ENCODE data around the gene PDPK1.
A peak's percentile ranks its signal among the peaks of the same experiment; 100 is the strongest.
"Not testable (repeated sequence)": the region's sequence is repeated elsewhere in the genome, so short reads cannot be mapped to it uniquely, and the experiment has no call there.

The PDPK1 gene

DNA sequence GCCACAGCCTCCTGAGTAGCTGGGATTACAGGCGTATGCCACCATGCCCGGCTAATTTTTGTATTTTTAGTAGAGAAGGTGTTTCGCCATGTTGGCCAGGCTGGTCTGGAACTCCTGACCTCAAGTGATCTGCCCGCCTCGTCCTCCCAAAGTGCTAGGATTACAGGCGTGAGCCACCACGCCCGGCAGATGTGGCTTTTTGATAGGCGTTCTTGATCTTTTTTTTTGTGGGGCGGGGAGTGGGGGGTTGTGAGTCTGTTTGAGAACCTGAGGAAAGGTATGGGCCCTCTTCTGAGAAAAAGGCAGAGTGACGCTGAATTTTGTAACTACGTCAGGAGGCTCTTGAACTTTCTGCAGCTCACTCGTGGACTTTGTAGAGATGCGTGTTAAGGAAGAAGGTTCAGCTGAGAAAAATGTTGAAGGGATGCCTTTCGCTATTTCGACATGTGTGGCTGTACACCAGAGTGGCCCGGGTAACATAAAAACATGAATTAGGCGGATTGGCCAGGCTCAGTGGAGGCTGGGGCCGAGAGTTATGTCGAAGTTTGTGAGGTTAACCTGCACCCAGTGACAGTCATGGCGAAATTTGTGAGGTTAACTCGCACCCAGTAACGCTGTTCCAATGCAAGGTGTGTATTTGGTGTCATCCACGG, 1.5 kb downstream of the PDPK1 start:
- not testable (repeated sequence) for FAIRE-seq

DNA sequence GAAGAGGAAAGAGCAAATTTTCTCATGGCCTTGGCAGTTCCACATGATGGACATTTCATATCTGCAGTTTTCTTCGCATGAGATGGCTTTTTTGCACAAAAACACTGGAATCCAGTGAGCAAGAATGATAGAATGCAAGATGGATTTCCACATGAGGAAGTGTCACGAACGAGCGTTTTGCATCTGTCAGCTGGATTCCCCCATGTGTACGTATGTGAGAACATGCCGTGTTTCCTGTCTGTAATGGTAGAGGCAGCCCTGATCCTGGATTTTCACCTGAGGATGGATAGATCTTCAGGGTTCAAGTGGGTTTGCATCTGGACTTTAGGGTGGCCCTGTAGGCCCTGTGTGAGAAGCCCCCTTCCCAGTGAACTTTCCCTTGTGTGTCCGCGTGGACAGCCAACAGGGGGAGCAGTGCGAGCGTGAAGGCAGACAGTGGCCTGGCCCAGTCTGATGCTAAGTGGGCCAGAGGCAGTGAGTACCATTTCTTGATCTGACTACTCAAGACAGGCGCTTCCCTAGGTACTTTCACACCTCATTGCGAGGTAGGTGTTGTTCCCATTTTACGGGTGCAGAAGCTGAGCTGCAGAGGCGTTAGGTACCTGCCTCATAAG, 2.1 kb downstream of the PDPK1 start:
- DNase-seq (ENCODE audit: insufficient read length, low spot score) = not testable (repeated sequence)
- FAIRE-seq = peak; percentile 64

More for the DNA sequence above, 1.5 kb downstream of the PDPK1 start:
- DNase-seq (ENCODE audit: insufficient read length, low spot score) = not testable (repeated sequence)

DNA sequence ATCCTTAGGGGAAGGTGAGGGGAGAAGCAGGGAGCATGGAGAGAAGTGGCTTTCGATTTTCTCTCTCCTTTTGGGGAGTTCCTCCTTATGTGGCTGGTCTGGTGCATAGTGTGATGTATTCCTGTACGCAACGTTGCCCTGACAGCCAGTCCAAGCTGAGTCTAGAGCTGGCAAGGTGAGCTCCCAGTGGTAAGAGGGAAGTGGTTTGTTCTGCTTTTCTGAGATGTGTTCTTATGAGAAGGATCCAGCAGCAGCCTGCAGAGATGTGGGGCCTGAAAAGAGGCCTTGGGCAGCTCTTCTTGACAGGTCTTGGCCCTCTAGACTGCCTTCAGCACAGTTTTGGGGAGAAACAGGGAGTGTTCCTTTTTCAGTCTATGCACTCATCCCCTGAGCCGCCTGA, 3.1 kb downstream of the PDPK1 start:
- DNase-seq (ENCODE audit: insufficient read length, low spot score); FAIRE-seq: not testable (repeated sequence)

DNA sequence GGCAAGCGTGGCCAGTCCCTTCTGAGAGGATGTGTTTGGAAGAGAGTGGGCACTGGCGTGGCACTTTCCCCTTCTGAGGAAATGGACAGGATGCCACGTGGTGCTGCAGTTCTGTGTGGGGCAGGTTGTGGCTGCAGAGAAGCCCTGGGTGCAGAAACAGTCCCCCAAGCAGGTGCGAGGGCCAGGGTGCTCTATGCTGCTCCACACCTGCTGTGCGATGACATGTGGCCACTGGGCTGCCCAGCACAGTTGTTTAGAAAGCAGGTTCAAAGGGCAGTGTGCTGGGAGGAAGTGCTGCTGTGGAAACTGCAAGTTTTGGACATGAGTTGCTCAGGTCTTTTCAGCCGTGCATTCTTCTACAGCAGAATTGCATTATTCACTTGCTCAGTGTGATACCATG, 3.6 kb downstream of the PDPK1 start:
- not testable (repeated sequence) for DNase-seq (ENCODE audit: insufficient read length, low spot score); FAIRE-seq

DNA sequence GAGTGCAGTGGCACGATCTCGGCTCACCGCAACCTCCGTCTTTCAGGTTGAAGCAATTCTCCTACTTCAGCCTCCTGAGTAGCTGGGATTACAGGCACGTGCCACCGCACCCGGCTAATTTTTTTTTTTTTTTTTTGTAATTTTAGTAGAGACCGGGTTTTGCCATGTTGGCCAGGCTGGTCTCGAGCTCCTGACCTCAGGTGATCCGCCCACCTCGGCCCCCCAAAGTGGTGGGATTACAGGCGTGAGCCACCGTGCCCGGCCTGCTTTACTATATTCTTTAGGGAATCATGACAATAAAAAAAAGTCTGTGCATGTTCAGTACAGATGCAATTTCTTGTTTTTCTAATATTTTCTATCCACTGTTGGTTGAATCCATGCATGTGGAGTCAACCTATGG, 6.0 kb downstream of the PDPK1 start:
- not testable (repeated sequence) for FAIRE-seq; DNase-seq (ENCODE audit: insufficient read length, low spot score)

GRCh38 chr16:2550283-2550878, 12.6 kb downstream of the PDPK1 start:
- not testable (repeated sequence) for DNase-seq (ENCODE audit: insufficient read length, low spot score); FAIRE-seq

GRCh38 chr16:2551420-2551889, 13.6 kb downstream of the PDPK1 start:
- not testable (repeated sequence) for FAIRE-seq; DNase-seq (ENCODE audit: insufficient read length, low spot score)

DNA sequence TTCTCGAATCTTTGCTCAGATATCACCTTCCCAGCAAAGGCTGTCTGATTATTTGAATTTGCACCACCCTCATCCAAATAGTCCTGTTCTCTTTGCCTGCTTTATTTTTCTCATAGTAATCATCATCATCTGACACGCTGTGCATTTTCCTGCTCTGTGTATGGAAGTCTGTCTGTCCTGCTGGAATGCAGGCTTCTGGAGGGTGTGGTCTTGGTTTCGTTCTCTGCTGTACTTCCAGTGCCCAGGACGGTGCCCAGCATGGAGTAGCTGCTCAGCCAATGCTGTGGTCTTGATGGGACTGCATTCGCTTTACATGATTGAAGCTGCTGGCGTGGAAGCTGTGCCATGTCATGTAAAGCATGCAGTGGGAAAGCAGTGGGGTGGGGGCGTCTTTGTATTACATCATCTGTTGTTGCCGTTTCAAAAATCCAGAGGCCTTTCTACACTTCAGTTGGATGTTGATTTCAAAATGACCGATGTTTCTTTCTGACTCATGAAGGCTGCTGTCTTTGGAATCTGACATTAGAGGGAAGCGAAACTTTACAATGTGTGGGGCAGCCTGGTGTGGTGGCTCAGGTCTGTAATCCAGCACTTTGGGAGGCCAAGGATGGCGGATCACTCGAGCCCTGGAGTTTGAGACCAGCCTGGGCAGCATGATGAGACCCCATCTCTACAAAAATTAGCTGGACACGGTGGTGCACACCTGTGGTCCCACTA, 17.0 kb downstream of the PDPK1 start:
- not testable (repeated sequence) for FAIRE-seq

DNA sequence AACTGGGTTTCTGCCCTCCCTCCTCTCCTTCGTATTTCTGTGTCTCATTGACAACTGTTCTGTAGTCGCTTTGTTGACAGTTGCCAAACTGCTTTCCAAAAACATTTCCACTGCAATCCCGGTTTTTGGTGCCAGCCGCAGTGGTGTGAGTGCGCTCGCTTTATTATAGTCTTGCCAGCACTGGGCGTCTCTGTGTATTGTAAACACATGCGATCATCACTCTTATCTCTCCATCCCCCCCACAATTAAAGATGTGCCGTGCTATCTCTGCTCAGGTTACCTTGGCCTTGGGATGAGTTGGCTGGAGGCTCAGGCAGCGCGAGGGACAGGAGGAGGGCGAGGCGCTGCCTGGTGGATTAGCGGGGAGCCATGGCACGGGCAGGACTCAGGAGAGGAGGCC, 19.3 kb downstream of the PDPK1 start:
- FAIRE-seq; DNase-seq (ENCODE audit: insufficient read length, low spot score): not testable (repeated sequence)

More for the DNA sequence above, 17.0 kb downstream of the PDPK1 start:
- not testable (repeated sequence) for DNase-seq (ENCODE audit: insufficient read length, low spot score)

GRCh38 chr16:2560131-2560797, 22.4 kb downstream of the PDPK1 start:
- DNase-seq (ENCODE audit: insufficient read length, low spot score) = not testable (repeated sequence)
- FAIRE-seq = peak; percentile 86

- DNase-seq (ENCODE audit: insufficient read length, low spot score) = not testable (repeated sequence)
- FAIRE-seq = peak; percentile 86
These were observed 22.9 kb downstream of the PDPK1 start for GRCh38 chr16:2560798-2561133.

DNA sequence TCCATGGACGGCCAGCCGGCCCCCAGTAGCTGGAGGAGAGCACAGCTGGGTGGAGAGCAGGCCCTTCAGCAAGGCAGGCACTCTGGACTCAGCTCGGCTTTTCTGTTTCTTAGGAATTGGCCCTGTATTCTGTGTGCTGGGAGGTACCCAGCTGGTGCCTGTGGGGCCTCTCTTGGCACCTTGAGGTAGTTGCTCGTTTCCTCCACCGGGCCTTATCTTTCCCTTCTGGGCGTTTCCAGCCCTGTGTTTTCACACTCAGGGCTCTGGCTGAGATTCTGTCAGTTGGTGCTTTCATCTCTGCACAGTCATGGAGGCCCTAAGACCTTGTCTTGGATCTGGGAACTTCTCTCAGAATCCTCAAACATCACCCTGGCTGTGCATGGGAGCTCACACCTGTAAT, 29.7 kb downstream of the PDPK1 start:
- FAIRE-seq = not testable (repeated sequence)

DNA sequence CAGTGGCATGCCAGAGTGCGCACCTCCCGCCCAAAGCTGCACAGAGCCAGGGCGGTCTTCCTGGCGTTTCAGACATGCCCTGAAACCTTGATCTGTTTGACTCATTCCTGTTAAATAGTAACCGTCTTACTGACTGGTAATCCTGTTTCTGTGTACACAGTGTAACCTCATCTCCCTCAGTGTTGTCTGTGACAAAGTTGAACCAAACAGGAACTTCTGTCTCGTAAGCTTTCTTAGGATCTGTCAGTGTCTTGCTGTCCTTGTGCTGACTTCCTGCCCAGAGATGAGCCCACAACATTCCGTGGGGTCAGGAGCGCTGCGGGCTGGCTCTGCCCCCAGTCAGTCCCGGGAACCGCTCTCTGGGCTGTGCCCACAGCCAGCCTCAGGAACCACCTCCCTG, 30.8 kb downstream of the PDPK1 start:
- peak; percentile 89 for FAIRE-seq
- DNase-seq (ENCODE audit: insufficient read length, low spot score) = not testable (repeated sequence)

More for the DNA sequence above, 29.7 kb downstream of the PDPK1 start:
- DNase-seq (ENCODE audit: insufficient read length, low spot score) = not testable (repeated sequence)

DNA sequence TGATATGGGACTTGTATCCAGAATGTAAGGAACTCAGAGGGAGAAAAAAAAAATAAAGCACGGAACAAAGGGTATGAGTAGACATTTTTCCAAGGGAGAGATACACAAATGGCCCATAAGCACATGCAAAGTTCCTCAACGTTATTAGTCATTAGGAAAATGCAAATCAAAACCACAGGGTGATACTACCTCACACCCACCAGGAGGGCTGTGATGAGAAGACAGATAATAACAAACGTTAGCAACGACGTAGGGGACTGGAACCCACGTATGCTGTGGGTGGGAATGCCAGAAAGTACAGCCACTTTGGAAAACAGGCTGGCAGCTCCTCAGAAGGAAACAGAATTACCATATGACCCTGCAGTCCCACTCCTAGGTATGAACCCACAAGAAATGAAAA, 34.9 kb downstream of the PDPK1 start:
- DNase-seq (ENCODE audit: insufficient read length, low spot score); FAIRE-seq: not testable (repeated sequence)

GRCh38 chr16:2575839-2576238, 38.0 kb downstream of the PDPK1 start:
- FAIRE-seq; DNase-seq (ENCODE audit: insufficient read length, low spot score): not testable (repeated sequence)

DNA sequence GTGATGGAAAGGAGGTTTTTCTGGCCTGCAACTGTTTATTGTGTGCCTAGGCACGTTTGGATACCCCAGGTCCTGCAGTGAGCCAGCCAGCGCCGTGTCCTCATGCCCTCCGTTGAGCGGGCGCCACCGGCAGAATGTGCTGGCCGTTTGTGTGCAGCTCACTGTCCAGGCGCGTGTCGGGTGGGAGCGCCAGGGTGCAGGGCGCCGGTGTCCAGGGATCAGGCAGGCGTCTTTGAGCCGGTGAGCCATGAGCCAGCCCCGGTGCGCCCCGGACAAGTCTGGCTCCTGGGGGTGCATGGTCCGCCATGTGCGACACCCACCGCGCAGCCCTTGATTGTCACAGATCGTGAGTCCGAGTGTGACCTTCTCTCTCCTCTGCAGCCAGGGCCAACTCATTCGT, 39.2 kb downstream of the PDPK1 start:
- FAIRE-seq; DNase-seq (ENCODE audit: insufficient read length, low spot score): not testable (repeated sequence)

- DNase-seq (ENCODE audit: insufficient read length, low spot score); FAIRE-seq: not testable (repeated sequence)
These were observed 41.1 kb downstream of the PDPK1 start for GRCh38 chr16:2578905-2579304.

GRCh38 chr16:2580143-2580542, 42.3 kb downstream of the PDPK1 start:
- DNase-seq (ENCODE audit: insufficient read length, low spot score); FAIRE-seq: not testable (repeated sequence)

- DNase-seq (ENCODE audit: insufficient read length, low spot score); FAIRE-seq: not testable (repeated sequence)
These were observed 43.0 kb downstream of the PDPK1 start for GRCh38 chr16:2580818-2581217.

Measured in GM19239 (cell line).